Memory B cell (primary cell): Measurements from ENCODE around the gene SCUBE2.

Experiments
- ATAC-seq: fragments of 150-1000 bp; cut with Tn5 transposase; 2 replicates; pipeline ENCODE4 v1.10.0; 2021; ENCODE audit warnings: low read depth, mild to moderate bottlenecking, moderate library complexity
- DNase-seq, 2 donors: peaks; one replicate each; pipeline ENCODE4 v3.0.0; 2022; ENCODE audit warnings: low spot score in 2 of 2
- H3K27ac Mint-ChIP-seq: one replicate; pipeline ENCODE4 v1.8.0; 2022; ENCODE audit warnings: mild to moderate bottlenecking, moderate library complexity, mixed read lengths
- H3K27me3 Mint-ChIP-seq: one replicate; pipeline ENCODE4 v1.8.0; 2022; ENCODE audit warnings: mixed read lengths
- H3K36me3 Mint-ChIP-seq: one replicate; pipeline ENCODE4 v1.8.0; 2022; ENCODE audit warnings: mild to moderate bottlenecking, mixed read lengths
- H3K4me1 Mint-ChIP-seq: one replicate; pipeline ENCODE4 v1.8.0; 2022; ENCODE audit warnings: mixed read lengths
- H3K4me3 Mint-ChIP-seq: one replicate; pipeline ENCODE4 v1.8.0; 2022; ENCODE audit warnings: mild to moderate bottlenecking, moderate library complexity, mixed read lengths
- H3K9me3 Mint-ChIP-seq: one replicate; pipeline ENCODE4 v1.8.0; 2022; ENCODE audit warnings: mixed read lengths

SCUBE2 gene

DNA sequence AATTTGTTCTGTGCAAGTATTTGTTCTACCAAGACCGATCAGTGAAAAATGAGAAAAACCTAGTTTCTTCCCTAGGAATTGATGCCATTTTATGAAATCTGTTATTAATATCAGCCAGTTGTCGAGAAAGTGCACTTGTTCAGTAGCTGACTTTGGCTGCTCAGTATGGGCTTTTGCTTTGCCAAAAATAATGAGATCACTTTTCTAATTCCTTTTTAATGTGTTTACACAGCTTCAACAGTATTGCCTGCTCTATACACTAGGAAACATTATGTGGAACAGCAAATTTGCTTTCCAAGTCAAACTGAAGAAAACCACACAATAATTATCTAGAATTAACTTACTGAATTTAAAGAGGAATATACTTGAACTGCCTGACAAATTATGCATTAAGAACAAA, 34.4 kb downstream of the SCUBE2 start:
- Mint-ChIP-seq H3K36me3 (no peaks in the 10 kb centered on the region), H3K4me3 (no peak overlapping the region), H3K4me1 (peaks cover 3% of the 10 kb centered on the region), H3K27me3 (peaks cover 9% of the 10 kb centered on the region), H3K27ac (no peak overlapping the region), H3K9me3 (no peaks in the 10 kb centered on the region)
- DNase-seq (no peak), ATAC-seq (no peak)

- H3K27ac Mint-ChIP-seq: no peak overlapping the region
- H3K9me3 Mint-ChIP-seq: no peaks in the 10 kb centered on the region
- peaks cover 9% of the 10 kb centered on the region for H3K27me3 Mint-ChIP-seq
- no peak overlapping the region for H3K4me3 Mint-ChIP-seq
- no peak for DNase-seq
- no peak for ATAC-seq
- no peaks in the 10 kb centered on the region for H3K36me3 Mint-ChIP-seq
- peaks cover 3% of the 10 kb centered on the region for H3K4me1 Mint-ChIP-seq
These were observed 34.9 kb downstream of the SCUBE2 start for GRCh38 chr11:9056467-9056866.

DNA sequence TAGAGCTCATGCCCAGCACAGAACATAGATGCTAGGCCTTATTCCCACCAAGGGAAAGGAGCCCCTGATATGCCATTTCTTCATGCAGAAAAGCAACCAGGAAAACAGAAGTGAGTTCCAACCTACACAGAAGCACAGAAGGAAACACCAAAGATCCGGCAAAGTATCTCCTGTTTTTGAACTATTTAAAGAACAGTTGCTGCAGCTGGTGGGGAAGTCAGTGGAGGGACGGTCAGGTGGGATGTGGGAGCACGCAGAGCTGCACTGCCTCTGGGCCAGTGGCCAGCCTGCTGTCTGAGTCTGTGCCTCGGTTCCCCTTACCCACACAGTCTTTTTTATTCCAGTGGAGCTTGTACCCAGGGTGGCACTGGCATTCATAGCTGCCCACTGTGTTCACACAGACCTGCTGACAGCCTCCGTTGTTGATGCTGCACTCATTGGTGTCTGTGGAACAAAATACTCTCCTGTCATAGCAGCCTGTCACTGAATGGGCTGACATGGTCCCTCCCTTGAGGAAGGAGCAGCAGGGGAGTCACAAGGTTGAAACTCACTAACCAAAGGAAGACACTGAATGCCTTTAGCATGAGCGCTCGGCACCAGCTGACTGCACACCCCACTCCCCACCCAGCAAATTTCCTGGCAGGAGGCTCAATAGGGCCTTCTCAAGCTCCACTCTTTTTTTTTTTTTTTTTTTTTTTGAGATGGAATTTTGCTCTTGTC, 37.9 kb downstream of the SCUBE2 start:
- no peak overlapping the region for H3K4me3 Mint-ChIP-seq
- no peak overlapping the region for H3K27ac Mint-ChIP-seq
- no peak for DNase-seq
- no peaks in the 10 kb centered on the region for H3K4me1 Mint-ChIP-seq
- no peak for ATAC-seq
- peaks cover 2% of the 10 kb centered on the region for H3K27me3 Mint-ChIP-seq
- H3K9me3 Mint-ChIP-seq: no peaks in the 10 kb centered on the region
- no peaks in the 10 kb centered on the region for H3K36me3 Mint-ChIP-seq

DNA sequence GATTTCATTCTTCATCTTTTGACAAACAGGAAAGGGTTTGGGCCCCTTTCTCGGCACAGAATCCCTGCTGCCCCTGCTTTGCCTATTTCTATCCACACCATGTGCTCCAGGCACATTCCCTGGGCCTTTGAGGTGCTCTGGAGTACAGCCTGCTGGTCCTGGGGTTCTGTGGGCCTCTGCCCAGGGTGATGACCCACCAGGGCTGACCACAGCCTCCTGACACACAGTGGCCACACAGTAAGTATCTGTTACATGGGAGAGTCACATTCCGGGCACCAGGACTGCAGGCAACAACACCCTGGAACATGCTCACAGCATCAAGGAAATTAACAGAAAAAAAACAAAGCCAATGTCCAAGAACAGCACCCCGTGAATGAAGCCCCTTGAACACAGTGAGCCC, 39.1 kb downstream of the SCUBE2 start:
- ATAC-seq (no peak), DNase-seq (no peak)
- peaks cover 2% of the 10 kb centered on the region for H3K27me3 Mint-ChIP-seq
- no peak overlapping the region for H3K4me3 Mint-ChIP-seq
- no peak overlapping the region for H3K27ac Mint-ChIP-seq
- no peaks in the 10 kb centered on the region for H3K9me3 Mint-ChIP-seq
- no peaks in the 10 kb centered on the region for H3K36me3 Mint-ChIP-seq
- H3K4me1 Mint-ChIP-seq: no peaks in the 10 kb centered on the region

DNA sequence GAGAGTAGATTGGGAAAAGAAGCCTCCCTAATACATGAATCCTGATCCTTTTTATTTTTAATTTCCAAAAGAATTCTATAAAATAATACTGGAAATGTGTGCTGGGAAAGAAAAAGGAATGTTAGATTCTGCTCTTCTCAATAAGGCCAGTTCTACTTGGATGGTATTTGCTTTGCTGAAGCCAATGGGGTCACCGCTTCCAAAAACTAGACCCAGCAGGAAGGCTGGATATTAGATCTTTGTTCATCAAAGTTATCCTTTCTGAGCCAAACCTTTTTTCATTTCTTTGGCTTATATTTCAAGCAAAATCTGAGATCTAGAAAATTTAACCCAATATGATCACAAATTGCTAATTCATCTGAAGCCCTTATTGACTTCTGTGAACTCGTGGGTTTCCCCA, 41.4 kb downstream of the SCUBE2 start:
- DNase-seq (no peak), ATAC-seq (no peak)
- Mint-ChIP-seq H3K9me3 (no peaks in the 10 kb centered on the region), H3K36me3 (no peaks in the 10 kb centered on the region), H3K27ac (no peak overlapping the region), H3K4me3 (no peak overlapping the region), H3K4me1 (no peaks in the 10 kb centered on the region), H3K27me3 (no peaks in the 10 kb centered on the region)

DNA sequence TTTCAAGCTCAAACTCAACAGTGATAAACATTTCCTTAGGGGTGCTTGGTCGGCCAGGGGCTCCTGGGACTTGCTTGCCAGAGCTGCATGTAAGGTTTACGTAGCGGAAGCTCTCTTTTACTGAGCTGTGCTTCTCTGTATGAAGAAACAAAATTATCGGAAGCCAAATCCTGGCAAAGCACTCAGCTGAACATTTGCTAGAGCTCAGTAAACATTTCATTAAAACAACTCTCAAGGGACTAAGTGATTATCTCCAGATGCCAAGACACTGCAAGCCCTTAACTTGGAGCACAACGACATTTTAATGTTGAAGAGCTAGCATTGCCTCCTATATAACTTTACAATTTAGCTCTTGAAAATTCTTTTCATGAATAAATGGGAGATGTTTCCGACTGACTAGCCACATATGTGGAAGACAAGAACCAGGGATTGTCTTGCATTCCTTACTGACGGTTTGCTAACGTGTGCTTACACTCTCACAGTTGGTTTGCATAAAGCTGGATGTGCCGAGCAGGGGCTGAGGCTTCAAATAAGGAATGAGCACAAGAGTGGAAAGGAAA, 43.4 kb downstream of the SCUBE2 start:
- Mint-ChIP-seq H3K27me3 (peaks cover 4% of the 10 kb centered on the region), H3K4me3 (no peak overlapping the region), H3K4me1 (no peaks in the 10 kb centered on the region), H3K9me3 (no peaks in the 10 kb centered on the region), H3K27ac (no peak overlapping the region), H3K36me3 (no peaks in the 10 kb centered on the region)
- no peak for ATAC-seq
- no peak for DNase-seq

DNA sequence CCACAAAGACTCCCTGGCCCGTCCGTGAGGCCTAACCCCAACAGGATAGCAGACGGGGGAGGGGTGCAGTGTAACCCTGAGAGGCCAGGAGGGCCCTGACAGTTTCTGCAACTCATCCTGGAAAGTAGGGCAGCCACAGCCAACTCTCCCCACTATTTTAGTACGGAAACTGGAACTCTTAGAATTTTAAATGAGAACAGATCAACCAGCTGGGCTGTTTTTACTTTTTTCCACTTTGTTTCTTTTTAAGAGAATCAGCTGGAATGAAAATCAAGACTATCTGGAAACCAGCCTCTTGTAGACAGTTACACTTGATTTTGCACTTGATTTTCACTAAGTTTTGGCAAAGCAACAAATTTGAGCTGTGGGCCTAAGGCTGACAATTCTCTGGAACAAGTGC, 44.9 kb downstream of the SCUBE2 start:
- Mint-ChIP-seq H3K9me3 (no peaks in the 10 kb centered on the region), H3K4me3 (no peak overlapping the region), H3K36me3 (no peaks in the 10 kb centered on the region), H3K4me1 (no peaks in the 10 kb centered on the region), H3K27me3 (peaks cover 4% of the 10 kb centered on the region), H3K27ac (no peak overlapping the region)
- no peak for DNase-seq
- ATAC-seq: no peak

- Mint-ChIP-seq H3K4me1 (peaks cover 4% of the 10 kb centered on the region), H3K27ac (no peak overlapping the region), H3K27me3 (peaks cover 10% of the 10 kb centered on the region), H3K4me3 (no peak overlapping the region), H3K36me3 (no peaks in the 10 kb centered on the region), H3K9me3 (no peaks in the 10 kb centered on the region)
- ATAC-seq (no peak), DNase-seq (no peak)
These were observed 48.9 kb downstream of the SCUBE2 start for GRCh38 chr11:9042488-9042887.

DNA sequence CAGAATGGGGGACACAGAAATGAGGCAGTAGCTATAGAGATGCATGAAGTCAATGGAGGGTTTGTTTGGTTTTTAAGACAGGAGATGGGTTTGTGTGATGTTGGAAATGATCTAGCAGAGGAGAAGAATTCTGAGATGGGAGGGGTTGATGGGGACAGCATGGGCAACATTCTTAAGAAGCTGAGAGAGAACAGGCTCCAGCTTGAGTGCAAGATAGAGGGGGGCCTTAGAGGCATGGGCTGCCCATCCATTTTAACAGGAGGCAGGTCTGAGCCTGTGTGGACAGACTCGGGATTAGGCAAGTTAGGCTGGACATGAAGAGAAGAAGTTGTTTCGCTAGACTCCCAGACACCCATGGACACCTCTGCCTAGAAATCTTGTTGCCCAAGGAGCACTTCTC, 49.7 kb downstream of the SCUBE2 start:
- H3K9me3 Mint-ChIP-seq: no peaks in the 10 kb centered on the region
- H3K27ac Mint-ChIP-seq: no peak overlapping the region
- ATAC-seq: no peak
- no peak for DNase-seq
- no peak overlapping the region for H3K4me3 Mint-ChIP-seq
- H3K27me3 Mint-ChIP-seq: peaks cover 10% of the 10 kb centered on the region
- H3K36me3 Mint-ChIP-seq: no peaks in the 10 kb centered on the region
- peaks cover 4% of the 10 kb centered on the region for H3K4me1 Mint-ChIP-seq

- H3K4me3 Mint-ChIP-seq: no peak overlapping the region
- peaks cover 10% of the 10 kb centered on the region for H3K27me3 Mint-ChIP-seq
- no peaks in the 10 kb centered on the region for H3K36me3 Mint-ChIP-seq
- no peak for ATAC-seq
- no peaks in the 10 kb centered on the region for H3K9me3 Mint-ChIP-seq
- no peak overlapping the region for H3K27ac Mint-ChIP-seq
- DNase-seq: no peak
- peaks cover 4% of the 10 kb centered on the region for H3K4me1 Mint-ChIP-seq
These were observed 51.0 kb downstream of the SCUBE2 start for GRCh38 chr11:9040410-9040809.

- Mint-ChIP-seq H3K36me3 (no peaks in the 10 kb centered on the region), H3K27ac (no peak overlapping the region), H3K27me3 (peaks cover 10% of the 10 kb centered on the region), H3K4me3 (no peak overlapping the region), H3K9me3 (no peaks in the 10 kb centered on the region), H3K4me1 (peaks cover 4% of the 10 kb centered on the region)
- DNase-seq (no peak), ATAC-seq (no peak)
These were observed 51.5 kb downstream of the SCUBE2 start for GRCh38 chr11:9039863-9040262.

DNA sequence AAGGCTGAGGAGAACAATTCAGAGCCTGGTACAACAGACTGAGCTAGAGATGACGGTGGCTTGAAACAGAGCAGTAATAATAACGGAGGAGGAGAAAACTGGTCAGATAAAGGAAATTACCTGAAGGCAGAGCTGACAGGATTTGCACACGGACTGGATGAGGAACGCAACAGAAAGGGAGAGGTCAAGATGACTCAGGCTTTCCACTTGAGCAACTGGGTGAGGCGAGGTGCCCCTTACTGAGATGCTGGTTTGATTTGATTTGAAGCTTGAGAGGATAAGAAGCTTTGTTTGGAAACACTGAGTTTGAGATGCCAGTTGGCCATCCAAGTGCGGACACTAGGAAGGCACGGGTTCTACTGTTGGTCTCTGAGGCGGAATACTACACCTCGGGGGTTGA, 52.2 kb downstream of the SCUBE2 start:
- peaks cover 6% of the 10 kb centered on the region for H3K27me3 Mint-ChIP-seq
- ATAC-seq: no peak
- H3K4me1 Mint-ChIP-seq: peaks cover 4% of the 10 kb centered on the region
- no peak overlapping the region for H3K27ac Mint-ChIP-seq
- no peaks in the 10 kb centered on the region for H3K9me3 Mint-ChIP-seq
- no peak overlapping the region for H3K4me3 Mint-ChIP-seq
- no peak for DNase-seq
- no peaks in the 10 kb centered on the region for H3K36me3 Mint-ChIP-seq

GRCh38 chr11:9038541-9038940, 52.9 kb downstream of the SCUBE2 start:
- H3K9me3 Mint-ChIP-seq: no peaks in the 10 kb centered on the region
- H3K27ac Mint-ChIP-seq: no peak overlapping the region
- H3K27me3 Mint-ChIP-seq: peaks cover 6% of the 10 kb centered on the region
- no peak overlapping the region for H3K4me3 Mint-ChIP-seq
- ATAC-seq: no peak
- no peaks in the 10 kb centered on the region for H3K36me3 Mint-ChIP-seq
- no peak for DNase-seq
- H3K4me1 Mint-ChIP-seq: peaks cover 4% of the 10 kb centered on the region

GRCh38 chr11:9037963-9038362, 53.4 kb downstream of the SCUBE2 start:
- Mint-ChIP-seq H3K4me3 (no peak overlapping the region), H3K36me3 (no peaks in the 10 kb centered on the region), H3K27ac (no peak overlapping the region), H3K4me1 (peaks cover 4% of the 10 kb centered on the region), H3K9me3 (no peaks in the 10 kb centered on the region), H3K27me3 (peaks cover 8% of the 10 kb centered on the region)
- ATAC-seq: no peak
- no peak for DNase-seq
